HEK293T (cell line): ENCODE results near the gene ZBTB21.

Source experiments
- FOXA1 ChIP-seq: fragments of 450-650 bp; IDR thresholded peaks from 2 replicates; pipeline ENCODE4 v1.6.1; 2016; ENCODE audit warnings: mild to moderate bottlenecking
- NFRKB ChIP-seq: fragments of 450-650 bp; IDR thresholded peaks from 2 replicates; pipeline ENCODE4 v1.6.1; 2016; ENCODE audit warnings: mild to moderate bottlenecking, moderate library complexity

DNA sequence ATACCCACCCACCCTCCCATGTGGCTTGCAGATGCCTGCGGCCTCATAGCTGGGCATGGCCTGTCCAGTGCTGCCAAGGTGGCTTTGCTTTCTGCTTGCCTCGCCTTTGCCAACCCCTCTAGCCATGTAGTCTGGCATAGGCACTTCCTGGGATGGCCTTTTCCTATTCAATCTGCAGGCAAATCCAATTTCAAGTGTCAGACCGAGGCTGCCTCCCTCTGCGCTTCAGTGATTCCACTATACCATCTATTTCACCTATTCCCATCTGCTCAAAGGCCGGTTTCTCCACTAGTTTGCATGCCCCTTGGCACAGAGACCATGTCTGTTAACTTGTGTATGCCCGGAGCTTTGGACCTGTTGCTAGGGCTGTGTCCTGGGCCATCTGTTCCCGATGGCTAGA is 3.8 kb upstream of the ZBTB21 start:
- TF ChIP-seq NFRKB, result no peak
- TF ChIP-seq FOXA1, result no peak
